K562 treated with DMSO at 1 percent for 48 hours (cell line): ENCODE data around the gene CDC5L. TPM values are rescaled to one million over a fixed set of nuclear protein-coding genes. Genes with fewer than 3 reads are reported as not detected.

ENCODE experiments used
- total RNA-seq: library from RNA; unstranded; fragments of 300-600 nt; gene quantifications from 2 replicates; pipeline ENCODE4 v1.2.3, GENCODE V29; 2022; ENCODE audit warnings: low replicate concordance; ENCODE audit errors: extremely low read depth

The CDC5L gene
- not detected in 2 replicates for total RNA-seq

DNA sequence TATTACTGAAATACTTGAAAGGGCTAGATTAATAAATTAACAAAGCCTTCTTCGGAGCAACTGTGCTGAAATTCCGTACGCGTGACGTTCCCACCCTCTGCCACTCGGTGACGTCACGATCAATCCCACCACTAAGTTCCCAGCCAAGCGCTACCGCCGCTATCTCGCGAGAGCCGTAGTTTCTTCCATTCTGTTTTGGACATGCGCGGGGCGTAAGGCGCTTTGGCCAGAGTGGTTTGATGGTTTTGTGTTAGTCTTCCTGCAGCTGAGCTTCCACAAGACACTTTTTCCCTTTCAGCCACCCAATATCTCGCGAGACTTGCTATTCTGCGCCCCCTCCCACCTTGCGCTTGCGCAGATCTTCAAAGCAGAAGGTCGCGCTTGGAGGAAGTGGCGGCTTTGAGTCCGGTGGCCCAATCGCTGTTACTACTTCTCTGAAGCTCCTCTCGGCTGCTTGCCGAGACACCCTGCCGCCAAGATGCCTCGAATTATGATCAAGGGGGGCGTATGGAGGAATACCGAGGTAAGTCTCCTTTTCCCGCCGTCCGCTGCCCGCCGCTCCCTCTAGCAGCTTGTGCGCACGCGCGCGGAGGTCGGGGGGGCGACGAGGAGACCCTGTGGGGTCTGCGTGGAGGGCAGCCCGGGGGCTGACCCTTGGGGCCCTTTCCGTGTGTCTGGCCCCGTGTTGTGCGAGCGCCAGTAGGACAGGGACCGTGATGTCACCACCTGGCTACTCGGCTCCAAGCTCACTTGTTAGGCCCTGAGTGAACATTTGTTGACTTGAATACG is at the start of gene CDC5L:
CDC5L (plus strand) TSS at position 361 of the 789 bp plus-strand sequence; CDS start at position 479, 118 bp downstream.

GRCh38 chr6:44342489-44342888 is 45.0 kb upstream of the CDC5L start, which contains the start of gene SPATS1:
SPATS1 (plus strand) TSS chr6:44342650; CDS start chr6:44343096, 446 bp downstream.

Other genes with a start within 250 kb of the CDC5L start
- gene CAPN11, start 228.9 kb upstream of the CDC5L start, total RNA-seq: not detected in 2 replicates
- not detected in 2 replicates for gene MYMX, start 170.8 kb upstream of the CDC5L start, total RNA-seq
- 971 TPM in 1 of 2 replicates, not detected in the other for gene SLC29A1, start 164.1 kb upstream of the CDC5L start, total RNA-seq
- 694 and 765 TPM in 2 replicates for gene HSP90AB1, start 140.6 kb upstream of the CDC5L start, total RNA-seq
- gene SLC35B2, start 130.2 kb upstream of the CDC5L start, total RNA-seq: not detected in 2 replicates
- gene NFKBIE, start 122.2 kb upstream of the CDC5L start, total RNA-seq: not detected in 2 replicates
- not detected in 2 replicates for gene TMEM151B, start 117.3 kb upstream of the CDC5L start, total RNA-seq
- not detected in 2 replicates for gene AARS2, start 74.4 kb upstream of the CDC5L start, total RNA-seq
- gene SPATS1, start 45.1 kb upstream of the CDC5L start, total RNA-seq: not detected in 2 replicates